Measurements from ENCODE around the gene LRP8. TPM values are rescaled to one million over a fixed set of nuclear protein-coding genes. Genes with fewer than 3 reads are reported as not detected.
A peak's percentile ranks its signal among the peaks of the same experiment; 100 is the strongest.

Gene LRP8
- total RNA-seq, 4 donors from 2014 or later: 4.5 to 33.8 (median 5.0) TPM

DNA sequence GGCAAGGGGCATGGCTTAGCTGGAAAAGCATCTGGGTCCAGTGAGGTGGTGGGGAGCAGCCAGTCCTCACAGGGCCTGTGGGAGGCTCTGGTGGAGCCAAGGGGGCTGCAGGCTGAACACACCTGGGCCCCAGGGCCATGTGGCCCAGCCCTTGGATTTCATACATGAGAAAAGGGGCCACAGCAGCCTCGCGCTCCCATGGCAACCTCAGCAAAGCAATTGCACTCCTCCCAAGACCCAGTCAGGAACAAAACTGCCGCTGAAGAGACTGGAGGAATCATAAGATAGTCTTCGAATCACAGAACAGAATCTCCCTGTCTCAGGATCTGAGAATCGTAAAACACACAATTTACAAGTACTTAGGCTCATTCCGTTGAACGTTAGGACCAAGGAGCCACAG is 24.6 kb downstream of the LRP8 start:
- no peak for DNase-seq
- Histone ChIP-seq H3K36me3 (no peaks in the 10 kb centered on the region), H3K27me3 (no peaks in the 10 kb centered on the region), H3K4me1 (no peaks in the 10 kb centered on the region), H3K27ac (no peak overlapping the region), H3K9me3 (no peaks in the 10 kb centered on the region), H3K4me3 (no peak overlapping the region)
- TF ChIP-seq, protein P1, sequence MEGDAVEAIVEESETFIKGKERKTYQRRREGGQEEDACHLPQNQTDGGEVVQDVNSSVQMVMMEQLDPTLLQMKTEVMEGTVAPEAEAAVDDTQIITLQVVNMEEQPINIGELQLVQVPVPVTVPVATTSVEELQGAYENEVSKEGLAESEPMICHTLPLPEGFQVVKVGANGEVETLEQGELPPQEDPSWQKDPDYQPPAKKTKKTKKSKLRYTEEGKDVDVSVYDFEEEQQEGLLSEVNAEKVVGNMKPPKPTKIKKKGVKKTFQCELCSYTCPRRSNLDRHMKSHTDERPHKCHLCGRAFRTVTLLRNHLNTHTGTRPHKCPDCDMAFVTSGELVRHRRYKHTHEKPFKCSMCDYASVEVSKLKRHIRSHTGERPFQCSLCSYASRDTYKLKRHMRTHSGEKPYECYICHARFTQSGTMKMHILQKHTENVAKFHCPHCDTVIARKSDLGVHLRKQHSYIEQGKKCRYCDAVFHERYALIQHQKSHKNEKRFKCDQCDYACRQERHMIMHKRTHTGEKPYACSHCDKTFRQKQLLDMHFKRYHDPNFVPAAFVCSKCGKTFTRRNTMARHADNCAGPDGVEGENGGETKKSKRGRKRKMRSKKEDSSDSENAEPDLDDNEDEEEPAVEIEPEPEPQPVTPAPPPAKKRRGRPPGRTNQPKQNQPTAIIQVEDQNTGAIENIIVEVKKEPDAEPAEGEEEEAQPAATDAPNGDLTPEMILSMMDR (IDR thresholded peaks at IDR 0.05): no peak
- TF ChIP-seq POLR2A (IDR thresholded peaks at IDR 0.05): no peak

DNA sequence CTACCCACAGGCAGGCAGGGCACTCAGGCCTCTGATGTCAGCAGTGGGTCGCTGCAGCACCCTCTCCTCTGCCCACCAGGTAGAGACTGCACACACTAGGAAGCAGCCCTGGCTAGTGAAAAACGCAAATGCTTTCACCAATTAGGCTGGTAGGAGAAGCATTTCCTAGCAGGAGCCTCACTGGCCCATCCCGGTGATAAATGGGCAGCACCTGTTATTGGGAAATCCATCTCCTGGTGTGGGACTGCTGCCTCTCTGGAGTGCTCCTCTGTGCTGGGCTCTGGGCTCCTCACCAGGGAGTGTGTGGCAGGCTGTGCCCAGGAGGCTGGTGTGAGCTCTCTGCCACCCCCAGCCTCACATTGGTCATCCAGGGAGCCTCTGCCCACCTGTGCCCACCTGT is 28.6 kb downstream of the LRP8 start:
- Histone ChIP-seq H3K27me3 (no peaks in the 10 kb centered on the region), H3K4me1 (no peaks in the 10 kb centered on the region), H3K27ac (no peak overlapping the region), H3K9me3 (no peaks in the 10 kb centered on the region), H3K36me3 (no peaks in the 10 kb centered on the region), H3K4me3 (no peak overlapping the region)
- DNase-seq: no peak
- TF ChIP-seq, protein P1 (IDR thresholded peaks at IDR 0.05): no peak
- TF ChIP-seq POLR2A (IDR thresholded peaks at IDR 0.05): no peak

DNA sequence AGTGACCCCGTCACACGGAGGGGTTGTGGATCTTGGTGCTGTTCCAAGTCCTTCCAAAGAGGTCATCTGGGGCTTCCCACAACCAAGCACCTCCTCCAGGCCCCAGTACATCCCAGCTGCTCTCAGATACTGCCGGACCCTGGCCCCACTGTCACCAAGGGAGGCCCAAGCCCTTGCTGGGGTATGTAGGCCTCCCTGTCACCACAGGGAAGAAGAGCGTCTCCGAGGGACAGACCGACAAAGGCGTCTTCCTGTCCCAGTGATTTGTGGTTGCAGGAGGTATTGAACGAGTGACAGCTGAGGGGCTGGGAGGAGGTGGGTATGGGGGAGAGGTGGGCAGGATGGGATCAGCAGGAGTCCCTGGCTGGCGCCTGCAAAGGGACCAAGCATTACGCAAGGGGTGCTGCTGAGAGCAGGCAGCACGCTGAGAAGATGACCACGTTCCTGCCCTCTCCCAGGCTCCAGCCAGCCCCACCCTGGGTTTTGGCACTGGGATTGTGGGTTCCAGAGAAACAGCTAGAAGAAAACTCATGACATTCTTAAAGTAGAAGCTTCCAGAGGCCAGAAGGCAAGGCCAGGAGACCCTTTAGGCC is 29.7 kb downstream of the LRP8 start:
- no peak overlapping the region for H3K27ac ChIP-seq
- H3K36me3 ChIP-seq: no peaks in the 10 kb centered on the region
- H3K27me3 ChIP-seq: no peaks in the 10 kb centered on the region
- H3K4me1 ChIP-seq: peaks cover 0 to 2% (median 0%) of the 10 kb centered on the region in 4 donors
- no peak for TF ChIP-seq POLR2A (IDR thresholded peaks at IDR 0.05)
- TF ChIP-seq, protein P1 (IDR thresholded peaks at IDR 0.05): no peak
- no peak for DNase-seq
- no peaks in the 10 kb centered on the region for H3K9me3 ChIP-seq
- no peak overlapping the region for H3K4me3 ChIP-seq

DNA sequence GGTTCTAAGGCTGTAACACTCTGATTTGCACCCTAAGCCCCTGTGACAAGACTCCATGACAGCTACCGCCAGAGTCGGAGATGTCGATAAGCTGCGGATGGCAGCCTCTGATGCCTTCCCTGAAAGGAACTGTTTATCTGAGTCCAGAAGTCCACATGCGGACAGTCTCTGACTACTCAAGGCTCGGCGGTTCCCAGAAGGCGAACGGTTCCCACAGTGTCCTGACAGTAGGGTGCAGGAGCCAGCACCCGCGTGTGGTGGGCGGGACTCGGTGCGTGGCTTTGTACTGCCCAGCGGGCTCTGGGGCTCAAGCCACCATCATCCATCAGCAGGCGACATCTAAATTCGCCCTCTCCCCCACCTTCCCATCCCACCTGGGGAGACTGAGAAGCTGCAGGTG is 30.7 kb downstream of the LRP8 start:
- Histone ChIP-seq H3K27me3 (no peaks in the 10 kb centered on the region), H3K27ac (no peak overlapping the region), H3K4me3 (no peak overlapping the region), H3K4me1 (peaks cover 0 to 3% (median 0%) of the 10 kb centered on the region in 4 donors), H3K9me3 (no peaks in the 10 kb centered on the region), H3K36me3 (no peaks in the 10 kb centered on the region)
- DNase-seq: no peak
- TF ChIP-seq, protein P1 (IDR thresholded peaks at IDR 0.05): no peak
- TF ChIP-seq POLR2A (IDR thresholded peaks at IDR 0.05): no peak

DNA sequence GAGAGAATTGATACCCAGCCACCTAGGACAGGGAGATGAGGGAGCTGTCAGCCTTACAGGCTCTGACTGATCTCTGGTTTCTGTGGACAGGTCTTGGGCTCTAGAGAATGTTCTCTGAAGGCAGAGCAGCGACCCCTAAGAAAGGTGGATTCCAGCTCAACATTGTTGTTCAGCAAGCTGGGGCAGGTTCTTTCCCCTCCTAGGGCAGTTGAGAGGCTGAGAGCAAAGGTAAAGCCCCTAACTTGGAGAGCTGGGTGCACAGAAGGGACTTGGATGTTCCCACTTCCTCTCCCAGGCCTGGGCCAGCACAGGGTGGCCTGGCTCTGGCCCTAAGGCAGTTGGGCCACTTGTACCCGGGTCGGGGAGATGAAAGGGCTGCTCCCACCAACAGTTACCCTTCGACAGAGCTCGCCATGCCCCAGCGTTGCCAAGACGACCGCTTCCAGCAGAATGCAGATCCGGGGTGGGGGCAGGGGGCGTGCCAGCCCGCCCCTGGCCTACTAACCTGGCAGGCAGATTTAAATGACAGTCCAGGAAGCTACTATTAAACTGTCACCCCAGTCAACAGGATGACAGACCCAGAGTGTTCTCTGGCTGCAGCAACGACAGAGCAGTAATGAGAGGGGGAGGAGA is 31.6 kb downstream of the LRP8 start:
- no peaks in the 10 kb centered on the region for H3K27me3 ChIP-seq
- H3K36me3 ChIP-seq: no peaks in the 10 kb centered on the region
- peaks cover 0 to 3% (median 0%) of the 10 kb centered on the region in 4 donors for H3K4me1 ChIP-seq
- no peaks in the 10 kb centered on the region for H3K9me3 ChIP-seq
- TF ChIP-seq, protein P1 (IDR thresholded peaks at IDR 0.05): no peak
- TF ChIP-seq POLR2A (IDR thresholded peaks at IDR 0.05): no peak
- no peak overlapping the region for H3K4me3 ChIP-seq
- peak overlapping the region in 2 of 4 donors; percentile 14 to 30 for H3K27ac ChIP-seq
- DNase-seq: no peak
